ACC112 (cell line): Measurements from ENCODE around the gene CSNK1G1.
"Not testable (repeated sequence)": the region's sequence is repeated elsewhere in the genome, so short reads cannot be mapped to it uniquely, and the experiment has no call there.

Source experiments
- H2AFZ ChIP-seq: fragments of 200-600 bp; sonication (generic); one replicate; pipeline ENCODE4 v1.6.0; 2017; ENCODE audit warnings: antibody characterized with exemption, low read length; ENCODE audit not compliant: unreplicated experiment
- H3K27ac ChIP-seq: fragments of 200-600 bp; sonication (generic); 2 replicates; pipeline ENCODE4 v1.5.1; 2014; ENCODE audit warnings: low read depth, mild to moderate bottlenecking, antibody characterized with exemption, low read length, moderate library complexity
- H3K27me3 ChIP-seq: fragments of 200-600 bp; sonication (generic); 2 replicates; pipeline ENCODE4 v1.6.1; 2014; ENCODE audit warnings: mild to moderate bottlenecking, antibody characterized with exemption, low read length, moderate library complexity, mixed read lengths; ENCODE audit not compliant: insufficient read depth
- H3K36me3 ChIP-seq: fragments of 200-600 bp; sonication (generic); 2 replicates; pipeline ENCODE4 v1.6.1; 2016; ENCODE audit warnings: mild to moderate bottlenecking, antibody characterized with exemption, low read length, moderate library complexity, mixed read lengths; ENCODE audit not compliant: insufficient read depth
- H3K4me1 ChIP-seq: fragments of 200-600 bp; sonication (generic); one replicate; pipeline ENCODE4 v1.6.1; 2016; ENCODE audit warnings: low read length, mixed read lengths; ENCODE audit not compliant: insufficient read depth, unreplicated experiment, control insufficient read depth
- H3K4me3 ChIP-seq: fragments of 200-600 bp; sonication (generic); 2 replicates; pipeline ENCODE4 v1.5.1; 2014; ENCODE audit warnings: mild to moderate bottlenecking, low read depth, low read length
- H3K79me2 ChIP-seq: fragments of 200-600 bp; sonication (generic); one replicate; pipeline ENCODE4 v1.6.0; 2016; ENCODE audit warnings: low read length; ENCODE audit not compliant: control insufficient read depth, unreplicated experiment, insufficient read depth

CSNK1G1 gene

DNA sequence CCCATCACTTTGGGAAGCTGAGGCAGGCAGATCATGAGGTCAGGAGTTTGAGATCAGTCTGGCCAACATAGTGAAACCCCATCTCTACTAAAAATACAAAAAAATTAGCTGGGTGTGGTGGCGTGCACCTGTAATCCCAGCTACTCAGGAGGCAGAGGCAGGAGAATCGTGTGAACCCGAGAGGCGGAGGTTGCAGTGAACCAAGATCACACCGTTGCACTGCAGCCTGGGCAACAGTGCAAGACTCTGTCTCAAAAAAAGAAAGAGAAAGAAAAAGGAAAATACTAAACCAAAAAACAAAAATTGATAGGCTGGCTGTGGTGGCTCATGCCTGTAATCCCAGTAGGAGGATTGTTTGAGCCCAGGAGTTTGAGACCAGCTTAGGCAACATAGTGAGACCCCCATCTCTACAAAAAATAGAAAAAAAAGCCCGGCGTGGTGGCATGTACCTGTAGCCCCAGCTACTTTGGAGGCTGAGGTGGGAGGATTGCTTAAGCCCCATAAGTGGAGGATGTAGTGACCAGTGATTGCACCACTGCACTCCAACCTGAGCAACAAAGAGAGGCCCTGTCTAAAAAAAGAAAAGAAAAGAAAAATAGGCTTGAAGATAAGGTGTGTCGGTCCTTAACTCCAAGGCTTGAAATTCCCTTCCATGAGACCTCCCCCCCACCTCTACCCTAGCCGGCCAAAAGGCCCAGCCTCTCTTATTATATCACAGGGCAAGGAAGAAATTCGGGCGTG is 24.3 kb upstream of the CSNK1G1 start:
- not testable (repeated sequence) for H2AFZ ChIP-seq, H3K27me3 ChIP-seq, H3K36me3 ChIP-seq, H3K27ac ChIP-seq
- Histone ChIP-seq H3K4me1 (peaks cover 11% of the 10 kb centered on the region), H3K79me2 (peaks cover 17% of the 10 kb centered on the region), H3K4me3 (peak overlapping the region; percentile 85)

DNA sequence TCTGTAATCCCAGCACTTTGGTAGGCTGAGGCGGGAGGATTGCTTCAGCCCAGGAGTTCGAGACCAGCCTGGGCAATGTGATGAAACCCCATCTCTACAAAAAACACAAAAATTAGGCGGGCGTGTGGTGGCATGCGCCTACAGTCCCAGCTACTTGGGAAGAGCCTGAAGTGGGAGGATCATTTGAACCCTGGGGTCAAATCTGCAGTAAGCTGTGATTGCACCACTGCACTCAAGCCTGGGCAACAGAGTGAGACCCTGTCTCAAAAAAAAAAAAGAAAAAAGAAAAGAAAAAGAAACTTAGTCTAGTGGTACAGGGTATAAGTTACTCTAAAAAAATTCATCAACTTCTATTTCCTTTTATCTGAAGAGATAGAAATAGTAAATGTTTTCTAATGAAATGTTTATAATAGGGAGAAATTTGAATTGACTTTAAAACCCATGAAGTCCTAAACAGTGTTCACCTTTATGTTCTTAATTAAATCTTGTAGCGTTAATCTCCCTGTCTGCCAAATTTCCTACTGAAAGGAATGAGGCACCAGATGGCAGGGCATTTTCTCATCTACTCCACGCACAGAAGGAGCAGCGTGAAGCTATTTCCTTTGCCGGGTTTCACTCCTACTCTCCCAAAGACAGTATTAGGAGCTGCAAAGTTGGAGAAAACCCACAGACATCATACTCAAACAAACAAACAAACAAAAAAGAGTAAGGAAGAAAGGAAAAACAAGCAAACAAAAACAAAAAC is 23.4 kb upstream of the CSNK1G1 start:
- Histone ChIP-seq H2AFZ (no peak overlapping the region), H3K27ac (peak overlapping the region; percentile 81), H3K4me3 (peak overlapping the region; percentile 85)

DNA sequence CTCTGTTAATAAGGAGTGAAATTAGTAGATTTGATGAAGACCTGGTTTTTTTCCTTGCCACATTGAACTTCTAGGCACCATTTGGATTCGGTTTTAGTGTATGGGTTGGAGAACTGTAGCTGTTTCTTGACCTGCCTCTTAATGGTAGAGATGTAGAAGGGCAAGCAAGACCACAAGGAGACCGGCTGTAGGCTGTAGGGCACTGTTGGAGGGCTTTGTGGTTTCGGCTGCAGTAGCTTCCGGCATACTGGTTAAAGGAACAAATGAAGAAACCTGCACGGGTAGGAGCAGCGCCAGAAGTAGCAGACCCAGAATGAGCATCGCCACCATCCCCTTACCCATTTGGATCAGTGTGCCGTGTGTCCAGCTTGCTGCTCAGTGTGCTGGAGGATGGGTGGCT is 17.4 kb upstream of the CSNK1G1 start:
- no peak overlapping the region for H2AFZ ChIP-seq
- 0 out of 2 replicates have a peak, but pooled peaks cover 5% of the 10 kb centered on the region for H3K36me3 ChIP-seq
- H3K79me2 ChIP-seq: no peaks in the 10 kb centered on the region

More for the DNA sequence above, 23.4 kb upstream of the CSNK1G1 start:
- Histone ChIP-seq H3K79me2 (peaks cover 17% of the 10 kb centered on the region), H3K27me3 (no peaks in the 10 kb centered on the region), H3K36me3 (no peaks in the 10 kb centered on the region), H3K4me1 (peaks cover 11% of the 10 kb centered on the region)

GRCh38 chr15:64371383-64371782 is 15.4 kb upstream of the CSNK1G1 start:
- not testable (repeated sequence) for H3K36me3 ChIP-seq, H2AFZ ChIP-seq, H3K27me3 ChIP-seq, H3K27ac ChIP-seq, H3K4me3 ChIP-seq, H3K4me1 ChIP-seq, H3K79me2 ChIP-seq

More for the DNA sequence above, 17.4 kb upstream of the CSNK1G1 start:
- Histone ChIP-seq H3K27me3 (no peaks in the 10 kb centered on the region), H3K4me3 (no peak overlapping the region), H3K4me1 (peaks cover 5% of the 10 kb centered on the region), H3K27ac (no peak overlapping the region)

DNA sequence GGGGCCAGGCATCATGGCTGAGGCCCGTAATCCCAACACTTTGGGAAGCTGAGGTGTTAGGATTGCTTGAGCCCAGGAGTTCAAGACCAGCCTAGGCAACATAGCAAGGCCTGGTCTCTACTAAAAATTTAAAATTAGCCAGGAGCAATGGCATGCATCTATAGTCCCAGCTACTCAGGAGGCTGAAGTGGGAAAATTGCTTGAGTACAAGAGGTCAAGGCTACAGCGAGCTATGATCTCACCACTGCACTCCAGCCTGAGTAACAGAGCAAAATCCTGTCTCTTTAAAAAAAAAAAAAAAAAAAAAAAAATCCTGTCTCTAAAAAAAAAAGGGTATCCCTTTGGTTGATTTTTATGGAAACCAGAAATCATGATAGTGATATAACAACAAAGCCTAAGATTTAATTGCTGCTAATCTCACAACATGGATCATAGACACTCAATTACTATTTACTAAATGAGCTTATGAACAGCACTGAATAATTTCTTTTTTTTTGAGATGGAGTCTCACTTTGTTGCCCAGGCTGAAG is 13.2 kb upstream of the CSNK1G1 start:
- Histone ChIP-seq H3K27me3 (no peaks in the 10 kb centered on the region), H3K36me3 (0 out of 2 replicates have a peak, but pooled peaks cover 5% of the 10 kb centered on the region), H3K4me3 (no peak overlapping the region), H3K4me1 (no peaks in the 10 kb centered on the region), H3K27ac (no peak overlapping the region), H2AFZ (no peak overlapping the region), H3K79me2 (no peaks in the 10 kb centered on the region)

- Histone ChIP-seq H3K27ac (no peak overlapping the region), H3K4me1 (peaks cover 5% of the 10 kb centered on the region), H3K36me3 (peaks cover 2% of the 10 kb centered on the region; the same call in 1 of the 2 replicates), H3K4me3 (no peak overlapping the region), H3K79me2 (no peaks in the 10 kb centered on the region), H2AFZ (no peak overlapping the region), H3K27me3 (no peaks in the 10 kb centered on the region)
Observed at GRCh38 chr15:64361259-64361658, 5.3 kb upstream of the CSNK1G1 start.

- Histone ChIP-seq H2AFZ (no peak overlapping the region), H3K27ac (peak overlapping the region; percentile 63), H3K79me2 (peaks cover 36% of the 10 kb centered on the region), H3K27me3 (no peaks in the 10 kb centered on the region), H3K4me3 (peak overlapping the region; percentile 87), H3K36me3 (no peaks in the 10 kb centered on the region), H3K4me1 (peaks cover 12% of the 10 kb centered on the region)
Observed at GRCh38 chr15:64356710-64357040, 702 bp upstream of the CSNK1G1 start.

DNA sequence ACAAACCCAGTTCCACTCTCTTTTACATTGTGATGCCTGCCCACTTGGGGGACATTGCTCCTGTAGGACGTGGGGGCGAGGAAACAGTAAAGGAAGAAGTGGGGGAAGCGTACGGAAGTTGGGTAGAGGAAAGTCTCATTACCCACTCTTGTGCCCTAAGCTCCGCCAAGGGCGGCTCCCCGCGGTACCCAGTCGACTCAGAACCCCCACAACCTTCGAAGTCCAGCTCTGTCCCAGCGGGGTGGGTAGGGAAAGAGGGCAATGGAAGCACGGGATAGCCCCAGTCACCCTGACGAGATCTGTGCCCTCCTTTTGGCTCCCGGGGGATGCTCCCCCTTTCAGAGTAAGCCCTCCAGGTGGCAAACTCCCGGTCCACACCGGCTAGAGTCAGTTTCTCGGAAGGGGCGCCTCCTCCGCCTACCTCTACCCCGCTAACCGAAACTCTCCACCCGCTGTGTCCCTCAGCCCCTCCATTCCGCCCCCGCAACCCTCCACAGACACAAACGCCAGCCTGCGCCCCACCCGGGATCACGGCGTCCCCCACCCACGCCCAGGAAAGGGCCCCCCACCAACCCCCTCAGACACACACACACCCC is 527 bp downstream of the CSNK1G1 start:
- peak overlapping the region; percentile 87 for H3K4me3 ChIP-seq
- H3K27ac ChIP-seq: peak overlapping the region; percentile 52; the same call in 1 of the 2 replicates
- H3K4me1 ChIP-seq: peaks cover 17% of the 10 kb centered on the region
- H3K27me3 ChIP-seq: no peaks in the 10 kb centered on the region
- H3K79me2 ChIP-seq: peaks cover 47% of the 10 kb centered on the region
- peak overlapping the region; percentile 70 for H2AFZ ChIP-seq
- no peaks in the 10 kb centered on the region for H3K36me3 ChIP-seq

DNA sequence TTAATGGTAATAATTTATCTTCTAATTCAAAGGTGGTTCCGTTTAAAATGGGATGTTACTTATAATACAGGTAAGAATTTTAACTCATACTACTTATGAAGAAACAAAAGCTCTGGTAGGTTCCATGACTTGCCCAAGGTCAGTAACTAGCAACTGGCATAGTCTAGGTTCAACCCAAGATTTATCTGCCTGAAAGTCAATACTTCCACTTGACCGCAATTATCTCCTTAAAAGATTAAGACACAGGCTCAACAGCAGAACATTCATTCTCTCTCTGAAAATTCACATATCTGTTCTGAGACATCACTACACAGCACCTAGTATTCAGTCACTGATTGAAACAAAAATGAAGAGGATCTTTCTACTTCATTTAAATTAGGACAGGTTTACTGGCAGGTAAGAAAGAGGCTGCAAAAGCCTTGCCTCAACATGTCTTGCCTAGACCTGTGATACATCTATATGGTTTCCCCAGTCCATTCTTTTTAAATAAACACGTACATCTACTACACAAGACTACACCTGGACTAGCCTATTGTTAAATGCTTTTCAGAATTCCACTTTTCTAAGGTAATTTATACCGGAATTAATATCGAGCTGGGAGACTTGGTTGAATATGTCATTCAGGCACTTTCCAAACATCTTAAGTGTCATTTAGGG is 1.2 kb downstream of the CSNK1G1 start:
- Histone ChIP-seq H3K36me3 (no peaks in the 10 kb centered on the region), H3K27me3 (no peaks in the 10 kb centered on the region), H2AFZ (peak overlapping the region; percentile 70), H3K4me3 (peak overlapping the region; percentile 87), H3K27ac (0 out of 2 replicates have a peak overlapping the region, but pooled peaks have one; percentile 52), H3K4me1 (peaks cover 17% of the 10 kb centered on the region), H3K79me2 (peaks cover 50% of the 10 kb centered on the region)

GRCh38 chr15:64351265-64351664 is 4.7 kb downstream of the CSNK1G1 start:
- Histone ChIP-seq H3K27me3 (no peaks in the 10 kb centered on the region), H3K36me3 (no peaks in the 10 kb centered on the region), H2AFZ (no peak overlapping the region), H3K4me3 (no peak overlapping the region), H3K79me2 (peaks cover 79% of the 10 kb centered on the region), H3K27ac (0 out of 2 replicates have a peak overlapping the region, but pooled peaks have one; percentile 19), H3K4me1 (peaks cover 12% of the 10 kb centered on the region)
